ENCODE results near the gene GUCY1A1.

DNA sequence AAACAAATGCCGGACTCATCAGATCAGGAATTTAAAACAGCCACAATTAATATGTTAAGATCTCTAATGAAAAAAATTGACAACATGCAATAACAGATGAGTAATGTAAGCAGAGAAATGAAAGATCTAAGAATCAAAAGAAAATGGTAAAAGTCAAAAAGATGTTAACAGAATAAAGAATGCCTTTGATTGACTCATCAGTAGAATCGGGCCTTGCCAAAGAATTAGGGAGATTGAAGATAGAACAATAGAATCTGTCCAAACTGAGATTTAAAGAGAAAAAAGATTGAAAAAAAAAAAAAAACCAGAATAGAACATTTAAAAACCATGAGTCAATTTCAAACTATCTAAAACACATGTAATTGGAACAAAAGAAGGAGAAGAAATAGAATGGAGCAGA lies 25.9 kb upstream of the GUCY1A1 start:
- no peak for TF ChIP-seq EZH2 (IDR thresholded peaks at IDR 0.05; ENCODE audit: low read depth)
- TF ChIP-seq, protein P1, sequence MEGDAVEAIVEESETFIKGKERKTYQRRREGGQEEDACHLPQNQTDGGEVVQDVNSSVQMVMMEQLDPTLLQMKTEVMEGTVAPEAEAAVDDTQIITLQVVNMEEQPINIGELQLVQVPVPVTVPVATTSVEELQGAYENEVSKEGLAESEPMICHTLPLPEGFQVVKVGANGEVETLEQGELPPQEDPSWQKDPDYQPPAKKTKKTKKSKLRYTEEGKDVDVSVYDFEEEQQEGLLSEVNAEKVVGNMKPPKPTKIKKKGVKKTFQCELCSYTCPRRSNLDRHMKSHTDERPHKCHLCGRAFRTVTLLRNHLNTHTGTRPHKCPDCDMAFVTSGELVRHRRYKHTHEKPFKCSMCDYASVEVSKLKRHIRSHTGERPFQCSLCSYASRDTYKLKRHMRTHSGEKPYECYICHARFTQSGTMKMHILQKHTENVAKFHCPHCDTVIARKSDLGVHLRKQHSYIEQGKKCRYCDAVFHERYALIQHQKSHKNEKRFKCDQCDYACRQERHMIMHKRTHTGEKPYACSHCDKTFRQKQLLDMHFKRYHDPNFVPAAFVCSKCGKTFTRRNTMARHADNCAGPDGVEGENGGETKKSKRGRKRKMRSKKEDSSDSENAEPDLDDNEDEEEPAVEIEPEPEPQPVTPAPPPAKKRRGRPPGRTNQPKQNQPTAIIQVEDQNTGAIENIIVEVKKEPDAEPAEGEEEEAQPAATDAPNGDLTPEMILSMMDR (conservative IDR thresholded peaks at IDR 0.05), result no peak
